Fibroblast of lung (primary cell): ENCODE data around the gene ZSCAN25. TPM values are rescaled to one million over a fixed set of nuclear protein-coding genes. Genes with fewer than 3 reads are reported as not detected.

Source experiments
- DNase-seq, 2 donors: peaks; one replicate each; pipeline versions ENCODE4 v3.0.0 to v3.0.0-alpha.2; 2010; ENCODE audit warnings: low read depth in 2 of 2
- H2AFZ ChIP-seq: 2 replicates; pipeline ENCODE4 v1.5.1; 2012; ENCODE audit warnings: low read length, control low read depth, inconsistent platforms
- H3K27ac ChIP-seq: 2 replicates; pipeline ENCODE4 v1.5.1; 2011; ENCODE audit warnings: low read length, control low read depth; ENCODE audit not compliant: insufficient read depth
- H3K27me3 ChIP-seq: 2 replicates; pipeline ENCODE4 v1.5.1; 2011; ENCODE audit warnings: mild to moderate bottlenecking, low read length; ENCODE audit not compliant: control insufficient read depth, insufficient read depth
- H3K36me3 ChIP-seq: 2 replicates; pipeline ENCODE4 v1.5.1; 2011; ENCODE audit warnings: low read length; ENCODE audit not compliant: control insufficient read depth, insufficient read depth
- H3K4me1 ChIP-seq: 2 replicates; pipeline ENCODE4 v1.5.1; 2011; ENCODE audit warnings: low read length; ENCODE audit not compliant: control insufficient read depth, insufficient read depth; ENCODE audit errors: extremely low read depth
- H3K4me2 ChIP-seq: 2 replicates; pipeline ENCODE4 v1.5.1; 2011; ENCODE audit warnings: low read length, control low read depth; ENCODE audit not compliant: insufficient read depth; ENCODE audit errors: extremely low read depth
- H3K4me3 ChIP-seq, 4 experiments: fragments of 200-600 bp in 1 of 4; sonication (generic) in 1 of 4; replicated peaks in 1 of 4; 2 replicates each; pipeline ENCODE4 v1.5.1; 2011 to 2016; ENCODE audit warnings: low read length in 4 of 4, low read depth in 3 of 4, mild to moderate bottlenecking in 3 of 4, control low read depth in 2 of 4, inconsistent platforms in 1 of 4, mixed read lengths in 1 of 4; ENCODE audit not compliant: insufficient read depth in 1 of 4; ENCODE audit errors: control extremely low read depth in 1 of 4
- H3K79me2 ChIP-seq: 2 replicates; pipeline ENCODE4 v1.5.1; 2012; ENCODE audit warnings: mild to moderate bottlenecking, low read length, inconsistent platforms; ENCODE audit not compliant: control insufficient read depth, insufficient read depth
- H3K9ac ChIP-seq: 2 replicates; pipeline ENCODE4 v1.5.1; 2011; ENCODE audit warnings: mild to moderate bottlenecking, low read length, control low read depth; ENCODE audit not compliant: insufficient read depth
- H3K9me3 ChIP-seq: 2 replicates; pipeline ENCODE4 v1.5.1; 2012; ENCODE audit warnings: low read depth, low read length; ENCODE audit not compliant: control insufficient read depth, insufficient read depth
- H4K20me1 ChIP-seq: 2 replicates; pipeline ENCODE4 v1.5.1; 2011; ENCODE audit warnings: low read length; ENCODE audit not compliant: control insufficient read depth, insufficient read depth; ENCODE audit errors: extremely low read depth
- EZH2 ChIP-seq: IDR thresholded peaks from 2 replicates; pipeline ENCODE4 v1.5.1; 2012; ENCODE audit warnings: low read length, control low read depth, mild to moderate bottlenecking; ENCODE audit errors: missing control alignments
- polyA plus RNA-seq, 2 donors: library from polyadenylated mRNA; depleted of rRNA in 1 of 2; stranded (reverse) in 1 of 2; unstranded in 1 of 2; fragments of >200 nt; gene quantifications; 2 replicates each; pipeline ENCODE4 v1.2.1, GENCODE V29; 2011 to 2012; ENCODE audit warnings: missing spikeins in 1 of 2
- total RNA-seq: library from RNA; depleted of rRNA; stranded (reverse); fragments of >200 nt; gene quantifications from 2 replicates; pipeline ENCODE4 v1.2.1, GENCODE V29; 2014
- TF ChIP-seq, protein P1 (sequence below), 2 donors: IDR thresholded peaks in 1 of 2; conservative IDR thresholded peaks in 1 of 2; 1 replicate in 1 of 2; 2 replicates in 1 of 2; pipeline ENCODE4 v1.5.1; 2011 to 2012; ENCODE audit warnings: low read length in 2 of 2, control low read depth in 1 of 2, inconsistent platforms in 1 of 2, low read depth in 1 of 2, mild to moderate bottlenecking in 1 of 2

The ZSCAN25 gene
- total and polyA plus RNA-seq, 2 donors (not counting 1 experiment from before 2014, with no cell fraction given) = 5.4 to 10.2 TPM

DNA sequence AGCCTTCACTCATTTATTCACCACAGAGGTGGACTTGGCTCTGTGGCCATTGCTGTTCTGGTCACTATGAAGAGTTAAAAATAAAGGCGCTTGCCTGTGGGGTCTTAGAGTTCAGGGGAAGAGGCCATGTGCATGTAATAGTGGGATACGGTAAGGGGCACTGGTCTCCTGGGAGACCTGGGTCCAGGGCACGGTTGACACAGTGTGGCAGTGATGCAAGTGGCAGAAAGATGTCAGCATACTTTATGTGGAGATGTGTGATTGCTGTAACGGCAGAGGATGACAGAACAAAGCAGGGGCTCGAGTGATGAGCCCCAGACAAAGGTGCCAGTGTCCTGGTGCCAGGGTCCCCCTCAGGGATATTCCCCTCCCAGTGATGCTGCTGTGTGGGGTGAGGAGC, 8.6 kb downstream of the ZSCAN25 start:
- H3K4me1 ChIP-seq = no peaks in the 10 kb centered on the region
- H3K9me3 ChIP-seq = no peaks in the 10 kb centered on the region
- TF ChIP-seq, protein P1, sequence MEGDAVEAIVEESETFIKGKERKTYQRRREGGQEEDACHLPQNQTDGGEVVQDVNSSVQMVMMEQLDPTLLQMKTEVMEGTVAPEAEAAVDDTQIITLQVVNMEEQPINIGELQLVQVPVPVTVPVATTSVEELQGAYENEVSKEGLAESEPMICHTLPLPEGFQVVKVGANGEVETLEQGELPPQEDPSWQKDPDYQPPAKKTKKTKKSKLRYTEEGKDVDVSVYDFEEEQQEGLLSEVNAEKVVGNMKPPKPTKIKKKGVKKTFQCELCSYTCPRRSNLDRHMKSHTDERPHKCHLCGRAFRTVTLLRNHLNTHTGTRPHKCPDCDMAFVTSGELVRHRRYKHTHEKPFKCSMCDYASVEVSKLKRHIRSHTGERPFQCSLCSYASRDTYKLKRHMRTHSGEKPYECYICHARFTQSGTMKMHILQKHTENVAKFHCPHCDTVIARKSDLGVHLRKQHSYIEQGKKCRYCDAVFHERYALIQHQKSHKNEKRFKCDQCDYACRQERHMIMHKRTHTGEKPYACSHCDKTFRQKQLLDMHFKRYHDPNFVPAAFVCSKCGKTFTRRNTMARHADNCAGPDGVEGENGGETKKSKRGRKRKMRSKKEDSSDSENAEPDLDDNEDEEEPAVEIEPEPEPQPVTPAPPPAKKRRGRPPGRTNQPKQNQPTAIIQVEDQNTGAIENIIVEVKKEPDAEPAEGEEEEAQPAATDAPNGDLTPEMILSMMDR (conservative IDR thresholded peaks at IDR 0.05 in 1 of 2, IDR thresholded peaks at IDR 0.05 in 1 of 2; ENCODE audit: low read depth in 1 of 2, low read length in 2 of 2) = no peak
- no peak for TF ChIP-seq EZH2

DNA sequence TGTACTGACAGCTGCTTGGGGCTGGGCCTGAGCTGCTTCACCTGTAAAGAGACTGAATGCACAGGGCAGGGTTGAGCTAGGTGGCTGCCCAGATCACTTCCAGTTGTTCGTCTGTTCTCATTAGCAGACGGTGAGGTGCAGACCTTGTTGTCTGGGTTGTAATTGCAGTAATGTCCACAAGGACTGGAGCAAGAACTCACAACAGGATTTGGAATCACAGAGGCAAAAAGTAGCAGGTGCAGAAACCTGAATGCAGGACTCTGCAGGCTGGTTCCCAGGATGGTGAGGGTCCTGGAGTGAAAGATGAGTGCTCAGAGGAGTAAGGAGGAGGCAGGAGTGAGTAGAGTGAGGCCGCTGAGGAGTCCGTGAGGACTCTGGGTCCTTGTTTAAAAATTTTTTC, 9.2 kb downstream of the ZSCAN25 start:
- Histone ChIP-seq H3K27me3 (no peaks in the 10 kb centered on the region), H4K20me1 (no peaks in the 10 kb centered on the region), H2AFZ (no peak overlapping the region), H3K9me3 (no peaks in the 10 kb centered on the region), H3K9ac (no peak overlapping the region), H3K27ac (no peak overlapping the region), H3K36me3 (peaks cover 29% of the 10 kb centered on the region), H3K4me1 (no peaks in the 10 kb centered on the region), H3K79me2 (no peaks in the 10 kb centered on the region), H3K4me2 (no peak overlapping the region), H3K4me3 (no peak overlapping the region)
- TF ChIP-seq, protein P1 (conservative IDR thresholded peaks at IDR 0.05 in 1 of 2, IDR thresholded peaks at IDR 0.05 in 1 of 2; ENCODE audit: low read depth in 1 of 2, low read length in 2 of 2) = no peak
- no peak for TF ChIP-seq EZH2
- DNase-seq = no peak

More for the DNA sequence above, 8.6 kb downstream of the ZSCAN25 start:
- H2AFZ ChIP-seq = no peak overlapping the region
- H3K4me2 ChIP-seq = no peak overlapping the region
- no peak for DNase-seq
- H3K4me3 ChIP-seq = no peak overlapping the region
- H3K27me3 ChIP-seq = no peaks in the 10 kb centered on the region
- no peak overlapping the region for H3K27ac ChIP-seq
- H4K20me1 ChIP-seq = no peaks in the 10 kb centered on the region
- H3K9ac ChIP-seq = no peak overlapping the region
- H3K36me3 ChIP-seq = peaks cover 31% of the 10 kb centered on the region
- no peaks in the 10 kb centered on the region for H3K79me2 ChIP-seq

DNA sequence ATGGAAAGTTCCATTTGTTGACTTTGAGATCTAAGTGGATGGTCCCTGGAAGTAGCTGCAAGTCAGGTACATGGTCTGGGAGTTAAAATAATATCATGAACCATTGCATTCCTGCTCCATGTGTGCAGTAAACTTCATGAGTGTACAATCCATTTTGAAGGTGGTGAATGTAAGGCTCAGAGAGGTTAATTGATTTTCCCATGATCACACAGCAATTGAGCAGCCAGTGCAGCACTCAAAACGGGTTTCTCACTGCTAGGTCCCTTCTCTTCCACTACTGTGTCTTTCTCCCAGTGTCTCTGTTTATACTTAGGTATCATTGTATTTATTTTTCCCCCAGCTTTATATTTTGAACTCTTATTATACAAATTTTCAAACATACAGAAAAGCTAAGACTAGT, 9.9 kb downstream of the ZSCAN25 start:
- Histone ChIP-seq H4K20me1 (no peaks in the 10 kb centered on the region), H3K4me2 (no peak overlapping the region), H2AFZ (no peak overlapping the region), H3K36me3 (peaks cover 24% of the 10 kb centered on the region), H3K27ac (no peak overlapping the region), H3K4me1 (no peaks in the 10 kb centered on the region), H3K9ac (no peak overlapping the region), H3K4me3 (no peak overlapping the region), H3K9me3 (no peaks in the 10 kb centered on the region), H3K27me3 (no peaks in the 10 kb centered on the region), H3K79me2 (no peaks in the 10 kb centered on the region)
- no peak for DNase-seq
- no peak for TF ChIP-seq EZH2
- TF ChIP-seq, protein P1 (conservative IDR thresholded peaks at IDR 0.05 in 1 of 2, IDR thresholded peaks at IDR 0.05 in 1 of 2; ENCODE audit: low read depth in 1 of 2, low read length in 2 of 2) = no peak
